Neural progenitor cell (in vitro differentiated cells): ENCODE measurements around the gene CNTNAP2. TPM values are rescaled to one million over a fixed set of nuclear protein-coding genes. Genes with fewer than 3 reads are reported as not detected.
A peak's percentile ranks its signal among the peaks of the same experiment; 100 is the strongest.

Source experiments
- DNase-seq: peaks from one replicate; pipeline ENCODE4 v3.0.0-alpha.2; 2016; ENCODE audit warnings: low spot score
- H2AFZ ChIP-seq: fragments of 200-600 bp; sonication (generic); replicated peaks from 2 replicates; pipeline ENCODE4 v1.6.1; 2016; ENCODE audit warnings: antibody characterized with exemption
- H3F3A ChIP-seq: fragments of 200-600 bp; sonication (generic); 2 replicates; pipeline ENCODE4 v1.6.1; 2016; ENCODE audit warnings: antibody characterized with exemption, low read depth
- H3K27ac ChIP-seq: fragments of 200-600 bp; sonication (generic); 2 replicates; pipeline ENCODE4 v1.5.1; 2016; ENCODE audit warnings: mild to moderate bottlenecking
- H3K27me3 ChIP-seq: fragments of 200-600 bp; sonication (generic); 2 replicates; pipeline ENCODE4 v1.6.1; 2016; ENCODE audit warnings: mild to moderate bottlenecking, moderate library complexity
- H3K36me3 ChIP-seq: fragments of 200-600 bp; sonication (generic); 2 replicates; pipeline ENCODE4 v1.5.1; 2016
- H3K4me1 ChIP-seq: fragments of 200-600 bp; sonication (generic); 2 replicates; pipeline ENCODE4 v1.6.1; 2016; ENCODE audit warnings: mixed run types
- H3K4me2 ChIP-seq: fragments of 200-600 bp; sonication (generic); 2 replicates; pipeline ENCODE4 v1.6.1; 2016
- H3K4me3 ChIP-seq: fragments of 200-600 bp; sonication (generic); 2 replicates; pipeline ENCODE4 v1.5.1; 2016
- H3K79me2 ChIP-seq: fragments of 200-600 bp; sonication (generic); 2 replicates; pipeline ENCODE4 v1.6.1; 2016; ENCODE audit warnings: low read depth
- H3K9ac ChIP-seq: fragments of 200-600 bp; sonication (generic); 2 replicates; pipeline ENCODE4 v1.6.1; 2016
- H3K9me3 ChIP-seq: fragments of 200-600 bp; sonication (generic); 2 replicates; pipeline ENCODE4 v1.5.1; 2016; ENCODE audit warnings: low read depth
- H4K20me1 ChIP-seq: fragments of 200-600 bp; sonication (generic); 2 replicates; pipeline ENCODE4 v1.6.1; 2016; ENCODE audit warnings: low read depth
- H3K27ac Mint-ChIP-seq: 3 replicates; pipeline ENCODE4 v1.8.0; 2021; ENCODE audit warnings: mixed read lengths
- H3K27me3 Mint-ChIP-seq: 2 replicates; pipeline ENCODE4 v1.8.0; 2022; ENCODE audit warnings: low read depth, mild to moderate bottlenecking, inconsistent platforms, moderate library complexity, mixed read lengths; ENCODE audit not compliant: insufficient read depth
- H3K36me3 Mint-ChIP-seq: 3 replicates; pipeline ENCODE4 v1.8.0; 2021; ENCODE audit warnings: mixed read lengths
- H3K4me1 Mint-ChIP-seq: 3 replicates; pipeline ENCODE4 v1.8.0; 2021; ENCODE audit warnings: mixed read lengths
- H3K4me3 Mint-ChIP-seq: 3 replicates; pipeline ENCODE4 v1.8.0; 2021; ENCODE audit warnings: mild to moderate bottlenecking, moderate library complexity, mixed read lengths
- H3K9me3 Mint-ChIP-seq: 3 replicates; pipeline ENCODE4 v1.8.0; 2020; ENCODE audit warnings: mixed read lengths
- EZH2 ChIP-seq: fragments of 200-600 bp; sonication (generic); IDR thresholded peaks from 2 replicates; pipeline ENCODE4 v1.6.1; 2017; ENCODE audit warnings: antibody characterized with exemption, mild to moderate bottlenecking, moderate library complexity
- EZH2phosphoT487 ChIP-seq: fragments of 200-600 bp; sonication (generic); IDR thresholded peaks from 2 replicates; pipeline ENCODE4 v1.6.1; 2017; ENCODE audit warnings: antibody characterized with exemption
- total RNA-seq: library from RNA; depleted of rRNA; stranded (reverse); fragments of >200 nt; gene quantifications from 2 replicates; pipeline ENCODE4 v1.2.3, GENCODE V29; 2015; ENCODE audit warnings: low replicate concordance
- TF ChIP-seq, protein P1 (sequence below): fragments of 200-600 bp; sonication (generic); IDR thresholded peaks from 2 replicates; pipeline ENCODE4 v1.5.1; 2017; ENCODE audit warnings: antibody characterized with exemption, mild to moderate bottlenecking

The CNTNAP2 gene
- total RNA-seq, 1 donor from 2014 or later, result 126 TPM

- H3K27ac ChIP-seq, result no peak overlapping the region
- TF ChIP-seq EZH2 (no peak), EZH2phosphoT487 (no peak)
- TF ChIP-seq, protein P1, sequence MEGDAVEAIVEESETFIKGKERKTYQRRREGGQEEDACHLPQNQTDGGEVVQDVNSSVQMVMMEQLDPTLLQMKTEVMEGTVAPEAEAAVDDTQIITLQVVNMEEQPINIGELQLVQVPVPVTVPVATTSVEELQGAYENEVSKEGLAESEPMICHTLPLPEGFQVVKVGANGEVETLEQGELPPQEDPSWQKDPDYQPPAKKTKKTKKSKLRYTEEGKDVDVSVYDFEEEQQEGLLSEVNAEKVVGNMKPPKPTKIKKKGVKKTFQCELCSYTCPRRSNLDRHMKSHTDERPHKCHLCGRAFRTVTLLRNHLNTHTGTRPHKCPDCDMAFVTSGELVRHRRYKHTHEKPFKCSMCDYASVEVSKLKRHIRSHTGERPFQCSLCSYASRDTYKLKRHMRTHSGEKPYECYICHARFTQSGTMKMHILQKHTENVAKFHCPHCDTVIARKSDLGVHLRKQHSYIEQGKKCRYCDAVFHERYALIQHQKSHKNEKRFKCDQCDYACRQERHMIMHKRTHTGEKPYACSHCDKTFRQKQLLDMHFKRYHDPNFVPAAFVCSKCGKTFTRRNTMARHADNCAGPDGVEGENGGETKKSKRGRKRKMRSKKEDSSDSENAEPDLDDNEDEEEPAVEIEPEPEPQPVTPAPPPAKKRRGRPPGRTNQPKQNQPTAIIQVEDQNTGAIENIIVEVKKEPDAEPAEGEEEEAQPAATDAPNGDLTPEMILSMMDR, result no peak
- Mint-ChIP-seq H3K36me3 (peaks cover 3% of the 10 kb centered on the region), H3K27me3 (peaks cover 6% of the 10 kb centered on the region), H3K9me3 (peaks cover 7% of the 10 kb centered on the region), H3K27ac (peak overlapping the region; percentile 75), H3K4me1 (peaks cover 28% of the 10 kb centered on the region), H3K4me3 (no peak overlapping the region)
- H3K4me1 ChIP-seq, result peaks cover 10% of the 10 kb centered on the region
- no peaks in the 10 kb centered on the region for H4K20me1 ChIP-seq
- no peak overlapping the region for H3K9ac ChIP-seq
- H3K9me3 ChIP-seq, result no peaks in the 10 kb centered on the region
- peak; percentile 52 for DNase-seq
- H3K4me3 ChIP-seq, result no peak overlapping the region
- peak overlapping the region; percentile 55 for H2AFZ ChIP-seq
- no peaks in the 10 kb centered on the region for H3K36me3 ChIP-seq
- H3K4me2 ChIP-seq, result no peak overlapping the region
- no peaks in the 10 kb centered on the region for H3K79me2 ChIP-seq
- H3F3A ChIP-seq, result peaks cover 5% of the 10 kb centered on the region
- H3K27me3 ChIP-seq, result no peaks in the 10 kb centered on the region
Measured at GRCh38 chr7:148115308-148115707, 1998.7 kb downstream of the CNTNAP2 start.

DNA sequence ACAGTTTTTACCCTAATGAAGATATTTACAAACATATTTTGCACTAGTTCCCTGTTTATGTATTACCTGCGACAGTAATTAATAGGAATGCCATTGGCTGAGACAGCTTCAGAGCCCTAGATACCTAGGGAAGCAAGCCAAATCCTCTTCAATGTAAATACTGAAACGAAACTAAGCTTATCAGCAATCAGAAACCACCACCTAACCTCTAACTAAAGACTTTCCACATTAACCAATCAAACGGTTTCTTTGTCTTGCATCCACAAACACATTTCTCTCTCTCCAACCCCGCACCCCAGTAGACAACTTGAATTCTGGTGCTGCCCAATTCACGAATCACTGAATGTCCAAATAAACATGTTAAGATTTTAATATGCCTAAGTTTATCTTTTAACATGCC is 1999.6 kb downstream of the CNTNAP2 start:
- Histone ChIP-seq H3K4me1 (peaks cover 10% of the 10 kb centered on the region), H3F3A (peaks cover 5% of the 10 kb centered on the region), H3K9me3 (no peaks in the 10 kb centered on the region), H3K27me3 (no peaks in the 10 kb centered on the region), H2AFZ (no peak overlapping the region), H3K27ac (no peak overlapping the region), H3K79me2 (no peaks in the 10 kb centered on the region), H3K9ac (no peak overlapping the region), H3K36me3 (no peaks in the 10 kb centered on the region), H4K20me1 (no peaks in the 10 kb centered on the region), H3K4me3 (no peak overlapping the region), H3K4me2 (no peak overlapping the region)
- TF ChIP-seq EZH2 (no peak), EZH2phosphoT487 (no peak)
- TF ChIP-seq, protein P1, result no peak
- Mint-ChIP-seq H3K27me3 (peaks cover 6% of the 10 kb centered on the region), H3K9me3 (peaks cover 7% of the 10 kb centered on the region), H3K27ac (no peak overlapping the region), H3K4me1 (peaks cover 28% of the 10 kb centered on the region), H3K4me3 (no peak overlapping the region), H3K36me3 (peaks cover 3% of the 10 kb centered on the region)
- DNase-seq, result no peak

DNA sequence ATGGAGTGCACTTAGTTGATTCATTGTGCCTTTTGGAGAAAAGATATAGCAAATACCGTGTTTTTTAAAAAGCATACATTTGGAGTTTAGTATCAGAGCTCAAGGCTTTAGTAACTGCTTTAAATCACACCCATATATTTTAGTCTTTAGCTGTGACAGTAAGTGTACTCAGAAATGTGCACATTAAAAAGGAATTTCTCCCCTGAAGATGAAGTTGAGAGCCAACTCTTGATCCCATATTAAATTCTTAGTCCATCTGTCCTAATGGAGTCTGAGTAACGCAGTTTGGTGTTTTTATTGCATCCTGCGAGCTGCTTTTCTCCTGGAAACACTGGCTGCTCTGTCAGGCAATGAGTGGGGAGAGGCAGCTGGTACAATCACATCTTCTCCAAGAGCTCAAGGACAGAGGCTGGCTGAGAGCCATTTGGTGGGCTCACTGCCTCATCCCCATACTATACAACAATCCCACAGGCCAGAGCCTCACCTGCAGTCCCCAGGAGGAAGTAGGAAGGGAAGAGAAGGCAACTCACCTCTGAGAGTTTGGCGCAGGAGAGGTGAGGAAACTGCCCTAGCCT is 2000.3 kb downstream of the CNTNAP2 start:
- Mint-ChIP-seq H3K27me3 (peaks cover 7% of the 10 kb centered on the region), H3K9me3 (peaks cover 7% of the 10 kb centered on the region), H3K36me3 (peaks cover 3% of the 10 kb centered on the region), H3K27ac (peak overlapping the region; percentile 8), H3K4me1 (peaks cover 28% of the 10 kb centered on the region), H3K4me3 (no peak overlapping the region)
- Histone ChIP-seq H3K36me3 (no peaks in the 10 kb centered on the region), H3K4me1 (peaks cover 10% of the 10 kb centered on the region), H4K20me1 (no peaks in the 10 kb centered on the region), H2AFZ (no peak overlapping the region), H3K27me3 (no peaks in the 10 kb centered on the region), H3K9me3 (no peaks in the 10 kb centered on the region), H3K79me2 (no peaks in the 10 kb centered on the region), H3K4me3 (no peak overlapping the region), H3K9ac (no peak overlapping the region), H3F3A (peaks cover 5% of the 10 kb centered on the region), H3K27ac (no peak overlapping the region), H3K4me2 (no peak overlapping the region)
- TF ChIP-seq, protein P1, result no peak
- TF ChIP-seq EZH2, result no peak
- no peak for TF ChIP-seq EZH2phosphoT487
- no peak for DNase-seq
